ENCODE measurements around the gene ENTPD7. TPM values are rescaled to one million over a fixed set of nuclear protein-coding genes. Genes with fewer than 3 reads are reported as not detected.

Gene ENTPD7
- polyA plus RNA-seq, 1 donor from 2014 or later, result 4.1 TPM

DNA sequence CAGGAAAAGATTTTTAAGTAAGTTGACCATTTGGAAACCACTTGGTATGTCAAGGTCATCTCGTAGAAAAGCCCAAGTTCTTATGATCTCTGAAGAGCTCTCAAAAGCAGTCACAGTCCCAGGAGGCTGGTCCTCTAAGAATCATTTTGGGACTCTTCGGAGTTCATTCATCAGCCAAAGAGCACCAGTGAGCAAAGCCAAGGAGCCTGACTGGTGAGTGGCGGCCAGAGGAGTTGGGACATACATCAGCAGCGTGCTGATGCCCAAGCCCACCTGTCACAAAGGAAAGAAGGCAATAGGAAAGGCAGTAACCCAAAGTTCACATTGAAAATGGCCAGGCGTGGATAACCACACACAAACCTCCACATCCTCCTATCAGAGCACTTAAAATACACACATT lies 55.1 kb downstream of the ENTPD7 start:
- no peaks in the 10 kb centered on the region for H3F3A ChIP-seq (ENCODE audit: insufficient read depth, low read length, poor library complexity, severe bottlenecking)
- TF ChIP-seq, protein P1, sequence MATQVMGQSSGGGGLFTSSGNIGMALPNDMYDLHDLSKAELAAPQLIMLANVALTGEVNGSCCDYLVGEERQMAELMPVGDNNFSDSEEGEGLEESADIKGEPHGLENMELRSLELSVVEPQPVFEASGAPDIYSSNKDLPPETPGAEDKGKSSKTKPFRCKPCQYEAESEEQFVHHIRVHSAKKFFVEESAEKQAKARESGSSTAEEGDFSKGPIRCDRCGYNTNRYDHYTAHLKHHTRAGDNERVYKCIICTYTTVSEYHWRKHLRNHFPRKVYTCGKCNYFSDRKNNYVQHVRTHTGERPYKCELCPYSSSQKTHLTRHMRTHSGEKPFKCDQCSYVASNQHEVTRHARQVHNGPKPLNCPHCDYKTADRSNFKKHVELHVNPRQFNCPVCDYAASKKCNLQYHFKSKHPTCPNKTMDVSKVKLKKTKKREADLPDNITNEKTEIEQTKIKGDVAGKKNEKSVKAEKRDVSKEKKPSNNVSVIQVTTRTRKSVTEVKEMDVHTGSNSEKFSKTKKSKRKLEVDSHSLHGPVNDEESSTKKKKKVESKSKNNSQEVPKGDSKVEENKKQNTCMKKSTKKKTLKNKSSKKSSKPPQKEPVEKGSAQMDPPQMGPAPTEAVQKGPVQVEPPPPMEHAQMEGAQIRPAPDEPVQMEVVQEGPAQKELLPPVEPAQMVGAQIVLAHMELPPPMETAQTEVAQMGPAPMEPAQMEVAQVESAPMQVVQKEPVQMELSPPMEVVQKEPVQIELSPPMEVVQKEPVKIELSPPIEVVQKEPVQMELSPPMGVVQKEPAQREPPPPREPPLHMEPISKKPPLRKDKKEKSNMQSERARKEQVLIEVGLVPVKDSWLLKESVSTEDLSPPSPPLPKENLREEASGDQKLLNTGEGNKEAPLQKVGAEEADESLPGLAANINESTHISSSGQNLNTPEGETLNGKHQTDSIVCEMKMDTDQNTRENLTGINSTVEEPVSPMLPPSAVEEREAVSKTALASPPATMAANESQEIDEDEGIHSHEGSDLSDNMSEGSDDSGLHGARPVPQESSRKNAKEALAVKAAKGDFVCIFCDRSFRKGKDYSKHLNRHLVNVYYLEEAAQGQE (IDR thresholded peaks at IDR 0.05; ENCODE audit: borderline replicate concordance), result no peak
- TF ChIP-seq TAF1 (IDR thresholded peaks at IDR 0.05; ENCODE audit: low read depth), result no peak
- no peak for TF ChIP-seq POLR2AphosphoS5 (IDR thresholded peaks at IDR 0.05)
- no peak for TF ChIP-seq MXI1 (conservative IDR thresholded peaks at IDR 0.05; ENCODE audit: poor library complexity, severe bottlenecking)
- no peak for TF ChIP-seq EP300 (conservative IDR thresholded peaks at IDR 0.05; ENCODE audit: poor library complexity, severe bottlenecking)
- TF ChIP-seq, protein P2, sequence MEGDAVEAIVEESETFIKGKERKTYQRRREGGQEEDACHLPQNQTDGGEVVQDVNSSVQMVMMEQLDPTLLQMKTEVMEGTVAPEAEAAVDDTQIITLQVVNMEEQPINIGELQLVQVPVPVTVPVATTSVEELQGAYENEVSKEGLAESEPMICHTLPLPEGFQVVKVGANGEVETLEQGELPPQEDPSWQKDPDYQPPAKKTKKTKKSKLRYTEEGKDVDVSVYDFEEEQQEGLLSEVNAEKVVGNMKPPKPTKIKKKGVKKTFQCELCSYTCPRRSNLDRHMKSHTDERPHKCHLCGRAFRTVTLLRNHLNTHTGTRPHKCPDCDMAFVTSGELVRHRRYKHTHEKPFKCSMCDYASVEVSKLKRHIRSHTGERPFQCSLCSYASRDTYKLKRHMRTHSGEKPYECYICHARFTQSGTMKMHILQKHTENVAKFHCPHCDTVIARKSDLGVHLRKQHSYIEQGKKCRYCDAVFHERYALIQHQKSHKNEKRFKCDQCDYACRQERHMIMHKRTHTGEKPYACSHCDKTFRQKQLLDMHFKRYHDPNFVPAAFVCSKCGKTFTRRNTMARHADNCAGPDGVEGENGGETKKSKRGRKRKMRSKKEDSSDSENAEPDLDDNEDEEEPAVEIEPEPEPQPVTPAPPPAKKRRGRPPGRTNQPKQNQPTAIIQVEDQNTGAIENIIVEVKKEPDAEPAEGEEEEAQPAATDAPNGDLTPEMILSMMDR (IDR thresholded peaks at IDR 0.05; ENCODE audit: poor library complexity, severe bottlenecking), result no peak
- TF ChIP-seq SMC3 (conservative IDR thresholded peaks at IDR 0.05; ENCODE audit: poor library complexity), result no peak
- TF ChIP-seq EZH2 (IDR thresholded peaks at IDR 0.05; ENCODE audit: borderline replicate concordance, insufficient read depth, low read length, poor library complexity, severe bottlenecking), result no peak
- no peak for TF ChIP-seq RAD21 (conservative IDR thresholded peaks at IDR 0.05)
- no peak overlapping the region for H3K9ac ChIP-seq (ENCODE audit: low read length)
- H3K9me3 ChIP-seq (ENCODE audit: low read length), result no peaks in the 10 kb centered on the region
- no peak overlapping the region for H3K27ac ChIP-seq (ENCODE audit: low read length)
- no peaks in the 10 kb centered on the region for H4K20me1 ChIP-seq (ENCODE audit: insufficient read depth)
- no peak overlapping the region for H3K4me3 ChIP-seq (ENCODE audit: low read length)
- H3K4me2 ChIP-seq (ENCODE audit: low read length), result no peak overlapping the region
- no peaks in the 10 kb centered on the region for H3K79me2 ChIP-seq (replicated peaks; ENCODE audit: insufficient read depth, low read length)
- H3K9me2 ChIP-seq (ENCODE audit: insufficient read depth, low read length), result no peaks in the 10 kb centered on the region
- no peaks in the 10 kb centered on the region for H3K27me3 ChIP-seq (ENCODE audit: insufficient read depth, low read depth, low read length)
- peaks cover 7% of the 10 kb centered on the region for H3K36me3 ChIP-seq (ENCODE audit: insufficient read depth, low read length)
- no peak overlapping the region for H2AFZ ChIP-seq (ENCODE audit: low read depth, low read length)

DNA sequence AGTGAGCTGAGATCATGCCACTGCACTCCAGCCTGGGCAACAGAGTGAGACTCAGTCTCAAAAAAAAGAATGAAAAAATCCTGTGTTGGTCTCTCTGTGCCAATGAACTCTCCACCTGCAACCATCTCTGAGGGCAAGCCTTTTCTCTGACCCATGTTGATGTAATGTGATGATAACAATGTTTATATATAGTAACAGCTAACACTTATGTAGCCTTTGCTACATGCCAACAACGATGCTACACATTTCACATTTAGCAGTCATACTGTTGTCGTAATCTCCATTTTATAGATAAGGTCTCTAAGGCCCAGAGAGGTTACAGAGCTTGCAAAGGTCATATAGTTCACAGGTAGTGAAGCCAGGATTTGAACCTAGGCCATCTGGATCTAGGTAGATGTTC lies 61.1 kb downstream of the ENTPD7 start:
- no peaks in the 10 kb centered on the region for H3K79me2 ChIP-seq (replicated peaks; ENCODE audit: insufficient read depth, low read length)
- H3K9me3 ChIP-seq (ENCODE audit: low read length), result no peaks in the 10 kb centered on the region
- H3K4me2 ChIP-seq (ENCODE audit: low read length), result no peak overlapping the region
- no peaks in the 10 kb centered on the region for H3K27me3 ChIP-seq (ENCODE audit: insufficient read depth, low read depth, low read length)
- H3K36me3 ChIP-seq (ENCODE audit: insufficient read depth, low read length), result no peaks in the 10 kb centered on the region
- no peak overlapping the region for H2AFZ ChIP-seq (ENCODE audit: low read depth, low read length)
- no peaks in the 10 kb centered on the region for H3K9me2 ChIP-seq (ENCODE audit: insufficient read depth, low read length)
- TF ChIP-seq EP300 (conservative IDR thresholded peaks at IDR 0.05; ENCODE audit: poor library complexity, severe bottlenecking) (no peak), POLR2AphosphoS5 (IDR thresholded peaks at IDR 0.05) (no peak), SMC3 (conservative IDR thresholded peaks at IDR 0.05; ENCODE audit: poor library complexity) (no peak), RAD21 (conservative IDR thresholded peaks at IDR 0.05) (no peak), MXI1 (conservative IDR thresholded peaks at IDR 0.05; ENCODE audit: poor library complexity, severe bottlenecking) (no peak), EZH2 (IDR thresholded peaks at IDR 0.05; ENCODE audit: borderline replicate concordance, insufficient read depth, low read length, poor library complexity, severe bottlenecking) (no peak)
- TF ChIP-seq, protein P2 (IDR thresholded peaks at IDR 0.05; ENCODE audit: poor library complexity, severe bottlenecking), result no peak
- TF ChIP-seq, protein P1 (IDR thresholded peaks at IDR 0.05; ENCODE audit: borderline replicate concordance), result no peak
- H3K27ac ChIP-seq (ENCODE audit: low read length), result no peak overlapping the region
- no peak overlapping the region for H3K4me3 ChIP-seq (ENCODE audit: low read length)
- no peaks in the 10 kb centered on the region for H4K20me1 ChIP-seq (ENCODE audit: insufficient read depth)
- no peak overlapping the region for H3K9ac ChIP-seq (ENCODE audit: low read length)
- H3F3A ChIP-seq (ENCODE audit: insufficient read depth, low read length, poor library complexity, severe bottlenecking), result no peaks in the 10 kb centered on the region

Measured in neural cell (in vitro differentiated cells).